Measurements from ENCODE around the gene ZFYVE1.

GRCh38 chr14:72948481-72949138, 78.3 kb downstream of the ZFYVE1 start:
- TF ChIP-seq MTA1 (CRISPR knock-in tag; IDR thresholded peaks at IDR 0.05; ENCODE audit: borderline replicate concordance) = no peak
- peak; percentile 72 for TF ChIP-seq CTCF (CRISPR knock-in tag; IDR thresholded peaks at IDR 0.05)
- no peak for TF ChIP-seq RFXAP (CRISPR knock-in tag; IDR thresholded peaks at IDR 0.05; ENCODE audit: borderline replicate concordance)
- TF ChIP-seq ATF3 (CRISPR knock-in tag; IDR thresholded peaks at IDR 0.05) = no peak
- no peak for TF ChIP-seq ZHX1 (CRISPR knock-in tag; IDR thresholded peaks at IDR 0.05; ENCODE audit: low read depth)
- TF ChIP-seq ZC3H4 (CRISPR knock-in tag; IDR thresholded peaks at IDR 0.05; ENCODE audit: borderline replicate concordance) = no peak
- TF ChIP-seq TBP (CRISPR knock-in tag; IDR thresholded peaks at IDR 0.05) = no peak
- no peak for TF ChIP-seq TARDBP (CRISPR knock-in tag; IDR thresholded peaks at IDR 0.05)
- TF ChIP-seq CBFB (CRISPR knock-in tag; IDR thresholded peaks at IDR 0.05) = no peak
- no peak for TF ChIP-seq POLR2A (IDR thresholded peaks at IDR 0.05; ENCODE audit: insufficient read depth in 1 of 2, low read depth in 2 of 2, low read length in 2 of 2)
- no peak for TF ChIP-seq PHF21A (CRISPR knock-in tag; IDR thresholded peaks at IDR 0.05)
- TF ChIP-seq, protein P1, sequence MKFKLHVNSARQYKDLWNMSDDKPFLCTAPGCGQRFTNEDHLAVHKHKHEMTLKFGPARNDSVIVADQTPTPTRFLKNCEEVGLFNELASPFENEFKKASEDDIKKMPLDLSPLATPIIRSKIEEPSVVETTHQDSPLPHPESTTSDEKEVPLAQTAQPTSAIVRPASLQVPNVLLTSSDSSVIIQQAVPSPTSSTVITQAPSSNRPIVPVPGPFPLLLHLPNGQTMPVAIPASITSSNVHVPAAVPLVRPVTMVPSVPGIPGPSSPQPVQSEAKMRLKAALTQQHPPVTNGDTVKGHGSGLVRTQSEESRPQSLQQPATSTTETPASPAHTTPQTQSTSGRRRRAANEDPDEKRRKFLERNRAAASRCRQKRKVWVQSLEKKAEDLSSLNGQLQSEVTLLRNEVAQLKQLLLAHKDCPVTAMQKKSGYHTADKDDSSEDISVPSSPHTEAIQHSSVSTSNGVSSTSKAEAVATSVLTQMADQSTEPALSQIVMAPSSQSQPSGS (CRISPR knock-in tag; IDR thresholded peaks at IDR 0.05) = no peak

Measured in HepG2 (cell line).